SH-SY5Y (cell line): ENCODE data around the gene KBTBD6.

Experiments used
- GATA2 ChIP-seq: IDR thresholded peaks from 2 replicates; pipeline ENCODE4 v1.6.1; 2011; ENCODE audit warnings: mild to moderate bottlenecking, low read depth, low read length
- GATA3 ChIP-seq: IDR thresholded peaks from 2 replicates; pipeline ENCODE4 v1.6.1; 2011; ENCODE audit warnings: low read depth, mild to moderate bottlenecking, low read length, moderate library complexity

KBTBD6 gene, protein sequence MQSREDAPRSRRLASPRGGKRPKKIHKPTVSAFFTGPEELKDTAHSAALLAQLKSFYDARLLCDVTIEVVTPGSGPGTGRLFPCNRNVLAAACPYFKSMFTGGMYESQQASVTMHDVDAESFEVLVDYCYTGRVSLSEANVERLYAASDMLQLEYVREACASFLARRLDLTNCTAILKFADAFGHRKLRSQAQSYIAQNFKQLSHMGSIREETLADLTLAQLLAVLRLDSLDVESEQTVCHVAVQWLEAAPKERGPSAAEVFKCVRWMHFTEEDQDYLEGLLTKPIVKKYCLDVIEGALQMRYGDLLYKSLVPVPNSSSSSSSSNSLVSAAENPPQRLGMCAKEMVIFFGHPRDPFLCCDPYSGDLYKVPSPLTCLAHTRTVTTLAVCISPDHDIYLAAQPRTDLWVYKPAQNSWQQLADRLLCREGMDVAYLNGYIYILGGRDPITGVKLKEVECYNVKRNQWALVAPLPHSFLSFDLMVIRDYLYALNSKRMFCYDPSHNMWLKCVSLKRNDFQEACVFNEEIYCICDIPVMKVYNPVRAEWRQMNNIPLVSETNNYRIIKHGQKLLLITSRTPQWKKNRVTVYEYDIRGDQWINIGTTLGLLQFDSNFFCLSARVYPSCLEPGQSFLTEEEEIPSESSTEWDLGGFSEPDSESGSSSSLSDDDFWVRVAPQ

GRCh38 chr13:41132512-41133152, at the start of gene KBTBD6:
Gene KBTBD6 (minus strand): TSS chr13:41132802. CDS start chr13:41132511, 291 bp downstream.
- TF ChIP-seq GATA3 (no peak), GATA2 (no peak)

DNA sequence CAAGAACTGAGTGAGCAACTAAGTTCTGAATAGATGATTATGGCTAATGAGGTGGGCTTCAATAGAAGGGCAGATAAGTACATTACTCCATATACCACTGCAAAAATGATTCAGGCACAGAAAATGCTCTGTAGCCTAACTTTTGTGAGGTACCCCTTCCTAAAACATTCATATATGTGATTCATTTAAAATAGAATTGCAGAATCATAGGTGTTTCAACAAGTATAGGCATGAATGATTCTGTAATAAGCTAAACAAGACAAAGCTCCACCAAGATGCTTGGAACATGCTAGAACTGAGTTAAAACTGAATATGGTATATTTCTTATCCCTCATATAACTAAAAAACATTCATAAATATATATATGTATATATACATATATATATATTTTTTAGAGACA, 49.6 kb upstream of the KBTBD6 start:
- TF ChIP-seq GATA2 (no peak), GATA3 (no peak)

GRCh38 chr13:41179593-41180250, 47.1 kb upstream of the KBTBD6 start:
- TF ChIP-seq GATA3 (no peak), GATA2 (no peak)

GRCh38 chr13:41178040-41178439, 45.4 kb upstream of the KBTBD6 start:
- TF ChIP-seq GATA2 (no peak), GATA3 (no peak)

DNA sequence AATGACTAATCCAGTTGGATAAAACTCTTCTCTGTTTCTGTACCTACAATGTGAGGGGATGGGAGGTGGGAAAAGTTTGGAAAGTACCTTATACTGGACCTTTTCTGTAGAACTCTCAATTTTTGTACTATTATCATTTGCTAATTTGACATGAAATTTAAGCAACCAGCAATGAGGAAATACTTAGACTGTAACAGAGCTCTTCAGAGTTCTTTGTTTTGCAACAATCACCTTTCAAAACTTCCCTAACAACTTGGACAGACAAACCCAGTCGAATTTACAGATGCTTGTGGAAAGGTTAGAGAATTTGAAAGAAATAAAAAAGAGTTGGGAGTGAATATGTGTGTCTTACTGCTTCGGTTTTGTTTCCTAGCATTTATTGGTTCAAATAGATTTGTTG, 45.0 kb upstream of the KBTBD6 start:
- TF ChIP-seq GATA2: no peak
- TF ChIP-seq GATA3: no peak

DNA sequence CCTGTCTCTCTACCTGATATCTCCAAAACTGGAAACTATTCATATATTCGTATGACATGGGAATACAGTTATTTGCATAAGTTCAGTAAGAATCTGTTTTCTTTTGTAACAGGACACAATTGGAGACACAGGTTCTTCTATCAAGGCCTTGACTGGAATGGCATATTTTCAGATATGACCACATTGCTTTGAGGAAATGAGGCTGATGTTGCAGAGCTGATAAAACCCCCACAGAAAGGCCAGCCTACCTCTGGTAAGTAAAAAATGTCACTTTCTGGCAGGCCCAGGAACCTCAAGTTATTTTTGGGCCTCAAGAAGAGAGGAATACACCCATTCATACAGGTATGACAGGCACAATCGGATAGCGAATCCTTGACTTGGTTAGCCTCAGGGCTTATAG, 29.5 kb upstream of the KBTBD6 start:
- no peak for TF ChIP-seq GATA2
- TF ChIP-seq GATA3: no peak

- TF ChIP-seq GATA3: no peak
- no peak for TF ChIP-seq GATA2
Observed at GRCh38 chr13:41159174-41159573, 26.6 kb upstream of the KBTBD6 start.

- TF ChIP-seq GATA3 (no peak), GATA2 (no peak)
Observed at GRCh38 chr13:41157048-41157717, 24.6 kb upstream of the KBTBD6 start.

- no peak for TF ChIP-seq GATA3
- TF ChIP-seq GATA2: no peak
Observed at GRCh38 chr13:41156620-41157019, 24.0 kb upstream of the KBTBD6 start.

GRCh38 chr13:41154042-41154441, 21.4 kb upstream of the KBTBD6 start:
- no peak for TF ChIP-seq GATA3

GRCh38 chr13:41152005-41152404, 19.4 kb upstream of the KBTBD6 start:
- TF ChIP-seq GATA3 (no peak), GATA2 (no peak)

DNA sequence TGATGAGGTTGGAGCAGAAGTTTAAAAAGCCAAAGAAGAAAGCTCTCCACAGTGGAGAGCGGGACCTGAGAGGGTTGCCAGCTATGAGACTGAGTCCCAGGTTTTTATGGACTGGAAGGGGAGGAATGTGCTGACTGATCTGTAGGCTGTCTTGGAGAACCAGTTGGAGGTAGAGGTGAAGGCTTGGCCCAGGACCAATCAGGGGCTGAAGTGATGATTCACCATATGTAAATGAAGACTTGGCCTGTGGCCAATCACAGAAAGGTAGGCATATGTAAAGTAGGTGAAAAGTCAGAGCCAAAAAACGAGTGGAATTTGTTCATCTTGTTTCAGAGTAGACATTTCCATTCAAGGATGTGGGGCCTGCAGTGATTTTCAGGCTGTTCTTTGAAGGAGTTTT, 17.5 kb upstream of the KBTBD6 start:
- no peak for TF ChIP-seq GATA2
- TF ChIP-seq GATA3: no peak

DNA sequence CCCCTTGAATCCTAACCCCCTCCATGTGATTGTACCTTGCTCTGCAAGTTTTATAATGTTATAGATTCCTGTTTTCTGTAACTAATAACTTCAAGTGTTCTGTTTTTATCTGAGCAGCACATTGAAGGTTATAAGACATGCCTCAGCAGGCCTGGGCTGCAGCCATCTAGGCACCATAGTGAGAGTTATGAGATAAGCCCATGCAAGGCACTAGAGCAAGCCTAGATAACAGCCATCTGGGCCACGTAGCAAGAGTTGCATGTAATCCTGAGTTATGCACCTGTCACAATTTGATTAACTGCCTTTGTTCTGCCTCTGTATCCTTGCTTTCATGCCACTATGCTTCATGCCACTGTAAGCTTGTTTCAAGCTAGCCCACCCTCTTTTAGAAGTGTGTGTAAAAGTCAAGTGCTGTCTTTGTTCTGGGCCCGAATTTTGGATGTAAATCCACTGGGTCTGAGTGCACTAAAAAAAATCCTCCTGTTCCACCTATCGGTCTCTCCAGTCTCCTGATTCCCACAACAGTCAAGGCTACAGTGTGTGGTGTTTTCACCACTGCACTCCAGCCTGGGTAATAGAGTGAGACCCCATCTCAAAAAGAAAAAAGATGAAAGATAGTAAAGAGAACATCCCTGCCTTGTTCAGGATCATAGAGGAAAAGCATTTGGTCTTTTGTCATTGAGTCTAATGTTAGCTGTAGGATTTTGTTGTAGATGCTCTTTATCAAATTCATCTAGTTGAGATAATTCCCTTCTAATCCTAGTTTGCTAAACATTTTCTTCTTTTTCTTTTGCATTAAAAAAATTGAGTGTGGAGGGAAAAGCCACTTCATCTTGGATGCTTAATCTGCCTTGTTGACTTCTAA, 16.0 kb upstream of the KBTBD6 start:
- TF ChIP-seq GATA2: no peak
- TF ChIP-seq GATA3: no peak
